WTC11 (cell line): Measurements from ENCODE around the gene NCS1.

Experiments
- CTCF ChIP-seq: fragments of 200-600 bp; IDR thresholded peaks from 2 replicates; pipeline ENCODE4 v1.8.0; 2022; ENCODE audit warnings: antibody characterized with exemption
- NR2C2 ChIP-seq: sonication (generic); formaldehyde crosslinking; IDR thresholded peaks from 2 replicates; pipeline ENCODE4 v1.8.0; 2022; ENCODE audit warnings: mild to moderate bottlenecking, missing genetic modification reagents

DNA sequence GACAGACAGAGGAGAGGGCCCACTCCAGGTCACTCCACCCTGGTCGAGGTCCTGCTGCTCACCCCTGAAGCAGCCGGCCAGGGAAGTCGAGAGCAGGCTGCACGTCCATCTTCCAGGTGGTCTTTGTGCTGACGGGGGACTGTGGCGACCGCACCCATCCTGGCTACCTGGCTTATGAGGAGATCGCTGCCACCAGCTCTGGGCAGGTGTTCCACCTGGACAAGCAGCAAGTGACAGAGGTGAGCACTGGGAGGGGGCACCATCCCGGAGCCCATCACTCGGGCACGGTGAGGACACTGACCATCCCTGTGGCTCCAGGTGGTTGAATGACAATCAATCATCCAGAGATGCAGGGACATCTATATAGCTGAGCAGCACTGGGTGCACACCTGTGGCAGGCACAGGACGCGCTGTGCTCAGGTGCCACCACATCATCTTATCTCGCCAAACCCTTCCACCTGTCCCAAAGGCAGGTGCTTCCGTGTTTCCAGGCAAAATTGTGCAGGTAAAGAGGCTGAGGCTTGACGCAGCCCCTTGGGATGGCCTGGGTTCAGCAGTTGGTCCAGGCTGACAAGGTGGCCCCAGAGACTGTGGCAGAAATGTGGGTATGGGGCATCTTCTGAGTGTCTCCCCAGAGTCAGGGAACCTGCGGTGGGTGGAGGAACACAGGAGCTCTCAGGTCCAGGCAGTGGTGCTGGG lies 114.0 kb downstream of the NCS1 start:
- TF ChIP-seq CTCF (no peak), NR2C2 (CRISPR knock-in tag) (no peak)
